ENCODE measurements around the gene EMID1. TPM values are rescaled to one million over a fixed set of nuclear protein-coding genes. Genes with fewer than 3 reads are reported as not detected.
A peak's percentile ranks its signal among the peaks of the same experiment; 100 is the strongest.
"Not testable (repeated sequence)": the region's sequence is repeated elsewhere in the genome, so short reads cannot be mapped to it uniquely, and the experiment has no call there.

EMID1 gene
- total and polyA plus RNA-seq, 2 experiments from 2014 or later: 9.9 to 42.5 TPM

GRCh38 chr22:29245626-29246385, 40.1 kb downstream of the EMID1 start:
- TF ChIP-seq CTCF (IDR thresholded peaks at IDR 0.05; ENCODE audit: low read depth, low read length): peak; percentile 98
- H3K4me1 ChIP-seq (ENCODE audit: low read depth): no peaks in the 10 kb centered on the region
- no peak overlapping the region for H3K27ac ChIP-seq
- no peaks in the 10 kb centered on the region for H3K36me3 ChIP-seq
- no peak overlapping the region for H3K4me3 ChIP-seq
- peak; percentile 74 to 75 for DNase-seq (ENCODE audit: low read depth in 1 of 2, low spot score in 1 of 2)
- no peaks in the 10 kb centered on the region for H3K9me3 ChIP-seq (ENCODE audit: low read depth)
- H3K27me3 ChIP-seq: no peaks in the 10 kb centered on the region

DNA sequence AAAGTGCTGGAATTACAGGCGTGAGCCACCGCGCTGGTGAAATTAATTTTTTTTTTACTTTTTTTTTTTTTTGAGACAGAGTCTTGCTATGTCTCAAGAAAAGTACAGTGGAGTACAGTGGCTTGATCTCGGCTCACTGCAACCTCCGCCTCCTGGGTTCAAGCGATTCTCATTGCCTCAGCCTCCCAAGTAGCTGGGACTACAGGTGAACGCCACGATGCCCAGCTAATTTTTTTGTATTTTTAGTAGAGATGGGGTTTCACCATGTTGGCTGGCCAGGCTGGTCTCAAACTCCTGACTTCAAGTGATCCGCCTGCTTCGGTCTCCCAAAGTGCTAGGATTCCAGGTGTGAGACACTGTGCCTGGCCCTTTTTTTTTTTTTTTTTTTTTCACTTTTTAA, 42.2 kb downstream of the EMID1 start:
- not testable (repeated sequence) for H3K27ac ChIP-seq; H3K27me3 ChIP-seq; DNase-seq (ENCODE audit: low read depth in 1 of 2, low spot score in 1 of 2); H3K4me3 ChIP-seq; H3K36me3 ChIP-seq; H3K9me3 ChIP-seq (ENCODE audit: low read depth); H3K4me1 ChIP-seq (ENCODE audit: low read depth)

- no peak for DNase-seq (ENCODE audit: low read depth in 1 of 2, low spot score in 1 of 2)
- no peaks in the 10 kb centered on the region for H3K9me3 ChIP-seq (ENCODE audit: low read depth)
- no peaks in the 10 kb centered on the region for H3K27me3 ChIP-seq
- TF ChIP-seq CTCF (IDR thresholded peaks at IDR 0.05; ENCODE audit: low read depth, low read length): no peak
- no peaks in the 10 kb centered on the region for H3K4me1 ChIP-seq (ENCODE audit: low read depth)
- H3K36me3 ChIP-seq: no peaks in the 10 kb centered on the region
- H3K27ac ChIP-seq: no peak overlapping the region
- no peak overlapping the region for H3K4me3 ChIP-seq
Measured at GRCh38 chr22:29251265-29251664, 45.6 kb downstream of the EMID1 start.

DNA sequence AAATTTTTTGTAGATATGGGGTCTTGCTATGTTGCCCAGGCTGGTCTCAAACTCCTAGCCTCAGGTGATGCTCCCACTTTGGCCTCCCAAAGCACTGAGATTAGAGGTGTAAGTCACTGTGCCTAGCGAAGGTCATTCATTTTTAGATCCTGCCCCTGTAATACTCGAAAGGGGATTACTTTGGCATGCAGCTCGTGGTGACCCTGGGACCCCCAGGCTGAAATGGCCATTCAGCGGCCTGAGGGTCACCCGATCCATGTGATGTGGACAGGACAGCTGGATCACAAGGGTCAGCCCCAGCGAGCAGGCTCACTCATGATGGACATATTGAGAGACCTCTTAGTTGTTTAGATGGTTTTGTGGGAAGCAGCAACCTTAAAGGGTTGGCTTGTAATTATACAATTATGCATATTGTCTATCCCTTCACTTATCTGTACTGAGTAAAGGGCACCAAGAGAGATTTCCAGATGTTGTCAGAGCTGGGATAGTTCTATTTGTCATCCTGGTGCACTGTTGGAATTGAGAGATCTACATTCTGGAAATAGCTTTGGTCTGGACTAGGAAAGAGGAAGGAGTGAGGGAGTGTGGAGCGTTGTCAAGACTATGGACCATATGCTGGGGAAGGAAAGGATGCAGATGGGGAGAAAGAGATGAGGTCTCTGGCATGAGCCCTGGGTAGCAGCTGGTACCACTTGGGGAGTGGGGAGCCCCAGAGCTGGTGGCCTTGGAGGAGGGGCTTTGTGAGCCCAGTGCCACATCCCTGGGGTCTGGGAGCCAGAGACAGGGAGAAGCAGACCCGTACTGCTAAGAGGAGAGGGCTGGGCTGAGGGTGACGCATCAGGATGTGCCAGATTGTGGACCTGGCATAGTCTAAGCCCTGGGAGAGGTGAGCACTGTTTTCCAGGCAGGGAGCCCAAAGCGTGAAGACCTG, 46.5 kb downstream of the EMID1 start:
- no peak for DNase-seq (ENCODE audit: low read depth in 1 of 2, low spot score in 1 of 2)
- Histone ChIP-seq H3K4me3 (no peak overlapping the region), H3K4me1 (ENCODE audit: low read depth) (no peaks in the 10 kb centered on the region), H3K27me3 (no peaks in the 10 kb centered on the region), H3K36me3 (no peaks in the 10 kb centered on the region), H3K9me3 (ENCODE audit: low read depth) (no peaks in the 10 kb centered on the region), H3K27ac (no peak overlapping the region)
- TF ChIP-seq CTCF (IDR thresholded peaks at IDR 0.05; ENCODE audit: low read depth, low read length): no peak

GRCh38 chr22:29253561-29254285, 48.0 kb downstream of the EMID1 start:
- Histone ChIP-seq H3K9me3 (ENCODE audit: low read depth) (no peaks in the 10 kb centered on the region), H3K36me3 (no peaks in the 10 kb centered on the region), H3K4me1 (ENCODE audit: low read depth) (no peaks in the 10 kb centered on the region), H3K27ac (no peak overlapping the region), H3K27me3 (no peaks in the 10 kb centered on the region), H3K4me3 (no peak overlapping the region)
- TF ChIP-seq CTCF (IDR thresholded peaks at IDR 0.05; ENCODE audit: low read depth, low read length): no peak
- no peak for DNase-seq (ENCODE audit: low read depth in 1 of 2, low spot score in 1 of 2)
